Endothelial cell (in vitro differentiated cells): ENCODE data around the gene DNMT3A. TPM values are rescaled to one million over a fixed set of nuclear protein-coding genes. Genes with fewer than 3 reads are reported as not detected.

Experiments
- DNase-seq: peaks from one replicate; pipeline ENCODE4 v3.0.0; 2021; ENCODE audit warnings: low spot score
- H3K27ac Mint-ChIP-seq: one replicate; pipeline ENCODE4 v1.8.0; 2021; ENCODE audit warnings: mixed read lengths, inconsistent platforms; ENCODE audit not compliant: unreplicated experiment
- H3K27me3 Mint-ChIP-seq: one replicate; pipeline ENCODE4 v1.8.0; 2021; ENCODE audit warnings: mild to moderate bottlenecking, moderate library complexity, mixed read lengths, inconsistent platforms; ENCODE audit not compliant: unreplicated experiment
- H3K36me3 Mint-ChIP-seq: one replicate; pipeline ENCODE4 v1.8.0; 2021; ENCODE audit warnings: mild to moderate bottlenecking, low read depth, mixed read lengths, inconsistent platforms; ENCODE audit not compliant: unreplicated experiment
- H3K4me1 Mint-ChIP-seq: one replicate; pipeline ENCODE4 v1.8.0; 2021; ENCODE audit warnings: mild to moderate bottlenecking, mixed read lengths, inconsistent platforms; ENCODE audit not compliant: unreplicated experiment
- H3K4me3 Mint-ChIP-seq: one replicate; pipeline ENCODE4 v1.8.0; 2021; ENCODE audit warnings: mild to moderate bottlenecking, mixed read lengths, inconsistent platforms; ENCODE audit not compliant: unreplicated experiment
- H3K9me3 Mint-ChIP-seq: one replicate; pipeline ENCODE4 v1.8.0; 2021; ENCODE audit warnings: mixed read lengths, inconsistent platforms; ENCODE audit not compliant: unreplicated experiment
- total RNA-seq: library from RNA; stranded (reverse); fragmentation: NEBNext Ultra II Directional; extraction: Animal tissue kit (Norgen Biotek cat#: 25700); gene quantifications from one replicate; pipeline ENCODE4 v1.2.1, GENCODE V29; 2021; ENCODE audit not compliant: unreplicated experiment
- TF ChIP-seq, protein P1 (sequence below): fragments of 200-600 bp; sonication (generic); IDR thresholded peaks from one replicate; pipeline ENCODE4 v1.5.0; 2021; ENCODE audit warnings: antibody characterized with exemption; ENCODE audit not compliant: unreplicated experiment

The DNMT3A gene
- total RNA-seq, 1 donor from 2014 or later: 177 TPM

GRCh38 chr2:25342372-25343186, 854 bp upstream of the DNMT3A start:
- peak overlapping the region; percentile 69 for H3K4me3 Mint-ChIP-seq
- peaks cover 7% of the 10 kb centered on the region for H3K4me1 Mint-ChIP-seq
- H3K27ac Mint-ChIP-seq: no peak overlapping the region
- peak; percentile 94 for DNase-seq
- H3K36me3 Mint-ChIP-seq: peaks cover 5% of the 10 kb centered on the region
- TF ChIP-seq, protein P1, sequence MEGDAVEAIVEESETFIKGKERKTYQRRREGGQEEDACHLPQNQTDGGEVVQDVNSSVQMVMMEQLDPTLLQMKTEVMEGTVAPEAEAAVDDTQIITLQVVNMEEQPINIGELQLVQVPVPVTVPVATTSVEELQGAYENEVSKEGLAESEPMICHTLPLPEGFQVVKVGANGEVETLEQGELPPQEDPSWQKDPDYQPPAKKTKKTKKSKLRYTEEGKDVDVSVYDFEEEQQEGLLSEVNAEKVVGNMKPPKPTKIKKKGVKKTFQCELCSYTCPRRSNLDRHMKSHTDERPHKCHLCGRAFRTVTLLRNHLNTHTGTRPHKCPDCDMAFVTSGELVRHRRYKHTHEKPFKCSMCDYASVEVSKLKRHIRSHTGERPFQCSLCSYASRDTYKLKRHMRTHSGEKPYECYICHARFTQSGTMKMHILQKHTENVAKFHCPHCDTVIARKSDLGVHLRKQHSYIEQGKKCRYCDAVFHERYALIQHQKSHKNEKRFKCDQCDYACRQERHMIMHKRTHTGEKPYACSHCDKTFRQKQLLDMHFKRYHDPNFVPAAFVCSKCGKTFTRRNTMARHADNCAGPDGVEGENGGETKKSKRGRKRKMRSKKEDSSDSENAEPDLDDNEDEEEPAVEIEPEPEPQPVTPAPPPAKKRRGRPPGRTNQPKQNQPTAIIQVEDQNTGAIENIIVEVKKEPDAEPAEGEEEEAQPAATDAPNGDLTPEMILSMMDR: peak; percentile 93
- no peaks in the 10 kb centered on the region for H3K9me3 Mint-ChIP-seq
- peaks cover 15% of the 10 kb centered on the region for H3K27me3 Mint-ChIP-seq

DNA sequence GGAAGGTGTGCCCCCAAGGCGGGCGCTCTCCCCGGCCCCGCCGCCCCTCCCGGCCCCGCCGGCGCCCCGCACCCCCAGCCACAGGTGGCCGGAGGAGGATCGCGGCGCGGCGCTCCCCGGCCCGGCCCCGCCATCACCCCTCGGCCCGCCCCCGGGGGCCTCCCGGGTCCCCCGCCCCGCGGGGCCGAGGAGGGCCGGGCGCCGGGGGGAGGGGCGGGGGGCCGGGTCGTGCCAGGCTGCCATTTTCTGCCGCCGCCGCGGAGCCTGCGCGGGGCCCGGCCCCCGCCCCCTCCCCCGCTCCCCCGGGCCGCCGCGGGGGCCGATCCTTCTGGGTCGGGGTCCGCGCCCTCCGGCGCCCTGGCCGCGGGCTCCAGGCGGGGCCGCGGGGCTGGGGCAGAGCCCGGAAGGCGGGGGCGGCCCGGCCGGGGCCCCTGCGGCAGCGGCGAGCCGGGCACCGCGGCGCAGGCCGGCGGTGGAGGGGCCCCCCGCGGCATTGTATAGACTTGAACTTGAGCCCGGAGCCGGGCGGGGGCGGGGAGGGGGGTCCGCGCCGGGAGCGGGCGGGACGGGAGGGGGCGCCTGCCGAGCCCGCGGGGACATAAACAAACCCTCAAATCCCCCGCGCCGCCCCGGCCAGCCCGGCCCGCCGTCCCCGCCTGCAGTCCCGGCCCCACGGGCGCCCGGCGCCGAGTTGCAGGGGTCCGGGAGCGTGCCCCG, 556 bp downstream of the DNMT3A start:
- TF ChIP-seq, protein P1: no peak
- peaks cover 13% of the 10 kb centered on the region for H3K27me3 Mint-ChIP-seq
- peaks cover 5% of the 10 kb centered on the region for H3K36me3 Mint-ChIP-seq
- no peak overlapping the region for H3K4me3 Mint-ChIP-seq
- DNase-seq: no peak
- peaks cover 13% of the 10 kb centered on the region for H3K4me1 Mint-ChIP-seq
- H3K27ac Mint-ChIP-seq: no peak overlapping the region
- no peaks in the 10 kb centered on the region for H3K9me3 Mint-ChIP-seq

DNA sequence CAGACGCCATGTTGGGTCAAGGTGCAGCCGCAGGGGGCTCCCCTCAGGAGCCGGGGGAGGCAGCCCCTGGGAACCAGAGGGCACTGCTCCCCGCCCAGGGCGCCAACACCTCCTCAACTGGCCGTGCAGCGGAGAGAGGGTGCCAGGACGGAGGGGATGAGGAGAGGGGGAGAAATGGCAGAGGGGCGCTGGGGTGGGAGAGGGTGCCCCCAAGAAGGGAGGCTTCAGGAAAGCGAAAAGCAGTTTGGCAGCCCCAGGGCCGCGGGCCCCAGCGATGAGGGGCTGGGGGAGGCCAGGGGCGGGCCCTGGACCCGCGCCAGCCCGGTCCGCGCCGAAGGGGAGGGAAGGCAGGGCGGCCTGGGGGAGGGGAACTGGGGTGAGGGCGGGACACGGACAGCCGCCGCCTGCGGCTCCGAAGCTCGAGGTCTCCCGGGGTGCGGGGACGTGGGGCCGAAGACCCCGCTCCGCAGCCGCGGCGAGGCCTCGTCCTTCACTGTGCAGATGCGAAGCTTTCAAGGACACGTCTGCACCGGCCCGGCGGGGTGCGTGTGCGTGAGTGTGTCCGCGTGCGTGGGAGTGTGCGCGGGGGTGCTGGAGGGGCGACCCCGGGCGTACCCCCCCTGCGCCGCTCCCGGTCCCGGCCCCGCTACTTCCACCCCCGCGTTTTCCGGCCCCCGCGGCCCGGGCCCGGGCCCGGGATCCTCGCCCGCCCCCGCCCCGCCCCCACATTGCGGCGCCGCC, 1.4 kb downstream of the DNMT3A start:
- H3K4me3 Mint-ChIP-seq: no peak overlapping the region
- H3K4me1 Mint-ChIP-seq: peaks cover 13% of the 10 kb centered on the region
- TF ChIP-seq, protein P1: no peak
- no peaks in the 10 kb centered on the region for H3K9me3 Mint-ChIP-seq
- DNase-seq: no peak
- peaks cover 15% of the 10 kb centered on the region for H3K27me3 Mint-ChIP-seq
- H3K36me3 Mint-ChIP-seq: peaks cover 5% of the 10 kb centered on the region
- H3K27ac Mint-ChIP-seq: no peak overlapping the region

- no peak for DNase-seq
- Mint-ChIP-seq H3K27me3 (peaks cover 11% of the 10 kb centered on the region), H3K4me1 (peaks cover 13% of the 10 kb centered on the region), H3K36me3 (peaks cover 2% of the 10 kb centered on the region), H3K27ac (no peak overlapping the region), H3K4me3 (peak overlapping the region; percentile 12), H3K9me3 (no peaks in the 10 kb centered on the region)
- TF ChIP-seq, protein P1: no peak
Observed at GRCh38 chr2:25339791-25340180, 1.9 kb downstream of the DNMT3A start.
